Esophagus muscularis mucosa (tissue), 3 donors: ENCODE results near the gene ANGPTL4.

ENCODE experiments used
- POLR2A ChIP-seq: fragments of 450-650 bp; IDR thresholded peaks from one replicate; pipeline ENCODE4 v1.6.1; 2017; ENCODE audit warnings: antibody characterized with exemption, moderate library complexity, mild to moderate bottlenecking, low read depth
- POLR2AphosphoS5 ChIP-seq, 2 donors: sonication (generic); formaldehyde crosslinking; IDR thresholded peaks; one replicate each; pipeline ENCODE4 v1.6.1; 2017; ENCODE audit warnings: antibody characterized with exemption in 2 of 2
- TF ChIP-seq, protein P1 (sequence below), 3 experiments: fragments of 200-600 bp in 2 of 3; fragments of 450-650 bp in 1 of 3; sonication (generic) in 2 of 3; IDR thresholded peaks; one replicate each; pipeline ENCODE4 v1.5.1; 2017 to 2019; ENCODE audit warnings: antibody characterized with exemption in 3 of 3, mild to moderate bottlenecking in 2 of 3, moderate library complexity in 1 of 3

DNA sequence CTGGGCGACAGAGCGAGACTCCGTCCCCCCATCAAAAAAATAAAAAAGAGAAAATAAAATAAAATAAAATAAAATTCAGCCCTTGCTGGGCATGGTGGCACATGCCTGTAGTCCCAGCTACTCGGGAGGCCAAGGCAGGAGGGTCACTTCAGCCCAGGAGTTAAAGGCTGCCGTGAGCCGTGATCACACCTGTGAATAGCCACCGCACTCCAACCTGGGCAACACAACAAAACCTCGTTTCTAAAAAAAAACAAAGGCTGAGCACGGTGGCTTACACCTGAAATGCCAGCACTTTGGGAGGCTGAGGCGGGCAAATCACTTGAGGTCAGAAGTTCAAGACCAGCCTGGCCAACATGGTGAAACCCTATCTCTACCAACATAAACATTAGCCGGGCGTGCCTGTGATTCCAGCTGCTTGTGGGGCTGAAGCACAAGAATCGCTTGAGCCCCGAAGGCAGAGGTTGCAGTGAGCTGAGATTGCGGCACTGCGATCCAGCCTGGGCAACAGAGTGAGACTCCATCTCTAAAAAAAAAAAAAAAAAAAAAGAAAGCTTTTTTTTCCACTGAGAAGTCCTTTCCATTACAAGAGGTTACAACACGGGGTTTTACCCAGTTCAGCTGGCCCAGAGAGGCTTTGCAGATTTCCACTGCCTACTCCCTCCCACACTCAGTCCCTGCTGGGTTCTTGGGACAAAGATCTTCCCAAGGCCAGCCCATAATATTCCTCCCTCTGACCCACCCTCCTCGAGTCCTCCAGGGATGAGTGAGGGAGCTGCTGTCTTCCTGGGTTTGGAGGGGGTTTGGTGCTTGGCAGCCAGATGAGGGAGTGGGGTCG is 6.4 kb downstream of the ANGPTL4 start:
- no peak for TF ChIP-seq POLR2A
- TF ChIP-seq, protein P1, sequence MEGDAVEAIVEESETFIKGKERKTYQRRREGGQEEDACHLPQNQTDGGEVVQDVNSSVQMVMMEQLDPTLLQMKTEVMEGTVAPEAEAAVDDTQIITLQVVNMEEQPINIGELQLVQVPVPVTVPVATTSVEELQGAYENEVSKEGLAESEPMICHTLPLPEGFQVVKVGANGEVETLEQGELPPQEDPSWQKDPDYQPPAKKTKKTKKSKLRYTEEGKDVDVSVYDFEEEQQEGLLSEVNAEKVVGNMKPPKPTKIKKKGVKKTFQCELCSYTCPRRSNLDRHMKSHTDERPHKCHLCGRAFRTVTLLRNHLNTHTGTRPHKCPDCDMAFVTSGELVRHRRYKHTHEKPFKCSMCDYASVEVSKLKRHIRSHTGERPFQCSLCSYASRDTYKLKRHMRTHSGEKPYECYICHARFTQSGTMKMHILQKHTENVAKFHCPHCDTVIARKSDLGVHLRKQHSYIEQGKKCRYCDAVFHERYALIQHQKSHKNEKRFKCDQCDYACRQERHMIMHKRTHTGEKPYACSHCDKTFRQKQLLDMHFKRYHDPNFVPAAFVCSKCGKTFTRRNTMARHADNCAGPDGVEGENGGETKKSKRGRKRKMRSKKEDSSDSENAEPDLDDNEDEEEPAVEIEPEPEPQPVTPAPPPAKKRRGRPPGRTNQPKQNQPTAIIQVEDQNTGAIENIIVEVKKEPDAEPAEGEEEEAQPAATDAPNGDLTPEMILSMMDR (IDR thresholded peaks at IDR 0.05), result no peak
- no peak for TF ChIP-seq POLR2AphosphoS5 (IDR thresholded peaks at IDR 0.05)
